Kidney glomerular epithelial cell (primary cell): ENCODE data around the gene PLET1.

Source experiments
- DNase-seq: peaks from one replicate; lab custom pipeline; 2025; lab: John Stamatoyannopoulos, UW

Gene PLET1

DNA sequence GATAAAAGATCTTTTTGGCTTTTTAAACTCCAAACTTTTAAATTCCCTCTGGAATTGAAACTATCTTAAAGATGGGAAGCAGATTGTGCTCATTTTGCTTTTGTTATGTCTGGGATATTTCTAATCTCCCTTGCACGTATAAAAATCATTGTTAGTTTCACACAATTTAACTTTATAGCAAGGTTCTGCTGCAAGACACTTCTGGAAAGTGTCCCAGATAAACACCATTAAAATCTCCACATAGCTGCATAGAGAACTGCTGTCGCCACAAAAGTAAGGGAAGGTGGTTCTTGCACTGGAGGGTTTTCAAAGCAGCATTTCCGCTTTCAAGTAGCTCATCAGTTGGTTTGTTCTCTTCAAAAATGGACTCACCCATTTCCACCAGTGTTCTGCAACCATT is 22.6 kb downstream of the PLET1 start:
- no peak for DNase-seq

DNA sequence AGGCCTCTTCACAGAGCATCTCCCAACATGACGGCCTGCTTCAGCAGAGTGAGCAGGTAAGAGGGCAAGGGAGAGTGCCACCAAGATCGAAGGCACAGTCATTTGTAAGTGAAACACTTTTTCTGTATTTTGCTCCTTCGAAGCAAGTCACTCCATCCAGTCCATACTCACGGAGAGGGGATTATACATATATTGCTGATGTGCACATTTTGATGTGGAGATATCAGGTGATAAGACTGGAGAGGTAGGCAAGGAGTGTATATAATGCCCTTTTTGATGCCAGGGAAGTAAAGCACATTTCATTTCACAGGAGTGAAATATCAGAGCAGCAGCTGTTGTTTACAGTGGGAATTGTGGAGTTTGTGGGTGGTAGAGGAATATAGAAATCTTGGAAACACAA is 23.2 kb downstream of the PLET1 start:
- DNase-seq, result no peak

- DNase-seq, result no peak
Observed at GRCh38 chr11:112235750-112236390, 24.8 kb downstream of the PLET1 start.

GRCh38 chr11:112231952-112232351 is 28.7 kb downstream of the PLET1 start:
- no peak for DNase-seq

DNA sequence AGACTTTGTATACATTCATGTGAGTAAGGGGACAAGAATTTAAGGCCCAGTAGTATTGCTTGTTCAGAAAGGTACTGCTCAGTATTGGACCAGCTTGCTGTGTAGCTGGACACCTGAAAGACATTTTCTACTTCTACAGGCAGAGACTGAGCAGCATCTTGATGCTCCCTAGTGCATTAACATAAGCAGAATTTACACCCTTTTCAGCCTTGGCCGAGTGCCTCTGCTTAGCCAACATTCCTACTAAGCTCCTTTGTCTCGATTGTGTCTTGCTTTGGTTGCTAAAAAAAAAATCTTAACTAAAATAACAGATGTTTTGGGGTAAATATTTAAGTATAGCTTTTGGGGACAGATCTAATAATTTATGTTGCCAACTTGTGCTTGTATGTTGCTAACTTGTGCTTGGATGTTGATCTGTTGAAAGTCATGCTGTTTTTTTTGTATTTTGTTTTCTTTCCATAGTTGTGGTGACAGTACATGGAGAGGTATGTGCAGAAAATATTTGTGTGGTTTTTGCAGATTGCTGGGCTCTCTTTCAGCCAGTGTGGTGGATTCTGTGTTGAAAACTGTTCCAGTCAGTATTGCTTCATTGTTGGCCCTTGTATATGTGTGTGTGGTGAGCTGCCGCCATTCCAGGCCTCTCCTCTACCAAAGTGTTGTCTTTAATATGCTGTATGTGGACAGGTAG is 30.8 kb downstream of the PLET1 start:
- DNase-seq, result no peak

DNA sequence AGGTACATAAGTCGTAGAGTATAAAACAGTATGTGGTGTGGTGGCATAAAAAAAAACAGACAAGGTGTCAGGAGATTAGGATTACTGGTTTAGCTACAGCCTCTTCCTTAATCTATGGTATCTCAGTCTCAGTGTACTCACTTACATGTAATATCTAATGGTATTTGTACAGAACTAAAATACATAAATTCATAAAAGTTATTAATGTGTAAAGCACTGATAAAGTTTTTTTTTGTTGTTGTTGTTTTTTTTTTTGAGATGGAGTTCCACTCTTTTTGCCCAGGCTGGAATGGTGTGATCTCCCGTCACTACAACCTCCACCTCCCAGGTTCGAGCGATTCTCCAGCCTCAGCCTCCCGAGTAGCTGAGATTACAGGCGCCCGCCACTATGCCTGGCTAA is 31.5 kb downstream of the PLET1 start:
- DNase-seq, result no peak

DNA sequence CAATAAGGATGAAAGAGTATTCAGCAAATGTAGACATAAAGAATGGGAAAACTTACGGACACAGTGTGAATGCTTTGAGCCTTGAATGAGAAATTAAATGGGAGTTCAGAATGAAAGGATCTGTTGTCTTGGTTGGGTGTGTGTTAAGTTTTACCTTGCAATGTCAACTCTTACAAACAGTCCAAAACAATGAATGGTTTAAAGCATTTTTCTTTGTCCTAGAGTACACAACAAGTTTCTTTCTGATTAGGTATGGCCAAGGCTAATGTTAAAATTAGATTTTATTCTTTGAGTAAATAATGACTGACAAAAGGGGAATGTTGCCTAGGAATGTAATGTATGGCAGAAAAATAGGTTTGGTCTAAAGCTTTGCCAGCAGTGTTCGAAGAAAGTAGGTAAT is 32.0 kb downstream of the PLET1 start:
- DNase-seq, result no peak

DNA sequence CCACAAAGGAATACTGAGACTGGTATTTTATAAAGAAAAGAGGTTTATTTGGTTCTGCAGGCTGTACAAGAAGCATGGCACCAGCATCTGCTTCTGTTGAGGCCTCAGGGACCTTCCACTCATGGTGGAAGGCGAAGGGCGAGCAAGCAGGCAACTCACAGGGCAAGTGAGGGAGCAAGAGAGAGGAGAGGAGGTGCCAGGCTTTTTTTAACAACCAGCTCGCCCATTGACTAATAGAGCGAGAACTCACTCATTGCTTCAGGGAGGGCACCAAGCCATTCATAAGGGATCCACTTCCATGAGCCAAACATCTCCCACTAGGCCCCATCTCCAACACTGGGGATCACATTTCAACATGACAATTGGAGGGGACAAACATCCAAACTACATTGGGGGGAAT is 33.2 kb downstream of the PLET1 start:
- no peak for DNase-seq

GRCh38 chr11:112226831-112227401 is 33.7 kb downstream of the PLET1 start:
- no peak for DNase-seq

DNA sequence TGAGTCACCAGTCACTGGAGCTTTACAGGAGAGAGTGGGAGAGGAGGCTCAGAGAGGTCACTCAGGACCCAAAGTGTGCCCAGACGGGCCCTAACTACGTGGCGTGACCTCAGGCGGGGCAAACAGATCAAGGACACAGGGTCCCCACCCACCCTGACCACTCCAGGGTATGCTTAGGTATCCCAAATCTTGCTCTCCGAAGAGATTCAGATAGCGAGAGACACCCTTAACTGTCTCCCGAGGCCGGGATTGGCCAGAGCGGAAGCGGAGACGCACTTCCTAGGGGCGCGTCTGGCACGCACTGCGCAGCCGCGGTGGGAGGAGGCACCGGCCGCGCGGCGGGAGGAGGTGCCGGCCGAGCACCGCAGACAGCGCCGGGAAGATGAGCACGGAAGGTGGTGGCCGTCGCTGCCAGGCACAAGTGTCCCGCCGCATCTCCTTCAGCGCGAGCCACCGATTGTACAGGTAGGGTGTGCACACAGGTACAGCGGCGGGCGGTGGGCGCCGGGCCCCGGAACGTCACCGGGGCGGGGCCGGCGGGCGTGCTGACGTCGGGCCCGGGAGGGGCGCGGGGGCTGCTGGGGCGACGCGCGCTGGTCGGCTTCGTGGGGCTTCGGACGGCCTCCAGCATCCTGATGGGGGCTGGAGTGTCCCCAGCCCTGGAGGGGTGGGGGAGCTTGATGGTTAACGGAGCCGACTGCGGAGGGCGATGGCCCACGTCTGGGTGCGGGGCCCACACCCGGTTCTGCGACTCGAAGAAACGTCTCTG is 34.4 kb downstream of the PLET1 start, which contains the start of gene PTS:
PTS (plus strand) TSS at position 367 of the 769 bp plus-strand sequence; CDS start at position 383, 16 bp downstream.
- DNase-seq, result peak; percentile 87

DNA sequence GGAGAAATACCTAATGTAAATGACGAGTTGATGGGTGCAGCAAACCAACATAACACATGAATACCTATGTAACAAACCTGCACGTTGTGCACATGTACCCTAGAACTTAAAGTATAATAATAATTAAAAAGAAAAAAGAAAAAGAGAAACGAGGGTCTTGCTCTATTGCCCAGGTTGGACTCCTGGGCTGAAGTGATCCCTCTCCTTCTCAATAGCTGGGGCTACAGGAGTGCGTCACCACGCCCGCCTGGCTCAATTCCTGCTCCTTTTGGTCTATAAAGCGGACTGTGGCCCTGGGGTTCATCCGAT is 35.0 kb downstream of the PLET1 start:
- DNase-seq, result no peak

DNA sequence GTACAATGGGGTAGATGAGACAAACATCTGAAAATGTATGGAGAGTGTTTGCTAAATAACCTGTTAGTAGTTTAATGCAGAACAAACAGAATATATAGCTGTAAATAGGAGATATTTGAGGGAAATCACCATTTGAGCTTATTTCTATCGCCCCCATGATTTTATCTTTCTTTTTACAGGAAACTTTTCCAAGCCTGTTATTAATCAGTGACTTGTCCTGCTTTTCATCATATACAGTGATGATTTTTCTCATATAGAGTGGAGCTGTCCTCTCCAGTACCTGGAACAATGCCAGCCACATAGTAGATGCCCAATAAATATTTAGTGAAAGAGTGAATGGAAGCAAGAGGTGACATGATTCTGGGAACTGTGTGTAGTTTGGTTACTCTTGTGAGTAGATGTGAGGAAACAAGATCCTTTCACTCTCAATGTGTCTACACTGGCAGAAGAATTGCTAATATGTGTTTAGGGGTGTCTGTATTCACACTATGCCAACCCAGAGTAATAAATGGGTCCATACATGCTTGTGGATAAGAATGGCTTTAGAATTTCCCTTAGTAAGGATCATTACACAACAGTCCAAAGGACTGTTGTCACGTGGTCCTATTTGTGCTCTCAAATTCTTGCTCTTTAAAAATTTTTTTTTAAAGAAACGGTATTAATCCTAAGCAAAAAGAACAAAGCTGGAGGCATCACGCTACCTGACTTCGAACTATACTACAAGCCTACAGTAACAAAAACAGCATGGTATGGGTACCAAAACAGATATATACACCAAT is 36.7 kb downstream of the PLET1 start:
- no peak for DNase-seq

DNA sequence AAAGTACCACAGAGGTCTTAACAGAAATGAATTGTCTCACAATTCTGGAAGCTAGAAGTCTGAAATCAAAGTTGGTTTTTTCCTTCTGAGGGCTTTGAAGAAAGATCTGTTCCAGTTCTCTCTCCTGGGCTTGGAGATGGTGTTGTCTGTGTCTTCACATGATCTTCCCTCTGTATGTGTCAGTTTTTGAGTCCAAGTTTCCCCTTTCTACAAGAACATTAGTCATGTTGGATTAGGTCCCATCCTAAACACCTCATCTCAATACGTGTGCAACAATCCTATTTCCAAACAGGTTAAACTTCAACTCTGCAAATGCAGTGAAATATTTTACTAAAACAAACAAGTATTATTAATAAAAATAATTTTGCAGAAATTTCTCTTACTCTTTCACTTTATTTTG is 37.5 kb downstream of the PLET1 start:
- no peak for DNase-seq

DNA sequence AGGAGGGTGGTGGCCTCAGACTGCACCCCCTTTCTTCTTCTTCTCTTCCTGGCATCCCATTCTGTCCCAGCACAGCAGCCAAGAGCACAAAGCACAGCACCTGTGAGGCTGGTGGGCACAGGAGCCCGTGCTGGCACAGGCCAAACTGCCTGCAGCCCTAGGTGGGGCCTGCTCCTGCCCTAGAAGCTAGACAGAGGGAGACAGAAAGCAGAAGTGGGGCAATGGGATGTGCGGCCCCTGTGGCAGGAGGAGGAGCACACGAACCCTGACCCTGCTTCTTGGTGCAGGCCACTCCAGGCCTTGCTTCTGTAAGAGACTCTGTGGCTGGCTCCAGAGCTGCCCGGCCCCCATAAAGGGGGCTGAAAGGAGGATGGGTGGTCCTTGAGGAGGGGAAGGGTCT is 38.4 kb downstream of the PLET1 start:
- no peak for DNase-seq

GRCh38 chr11:112221274-112221835 is 39.3 kb downstream of the PLET1 start:
- DNase-seq, result no peak

- peak; percentile 86 for DNase-seq
Observed at GRCh38 chr11:112219476-112220232, 41.0 kb downstream of the PLET1 start.

- DNase-seq, result no peak
Observed at GRCh38 chr11:112216561-112217105, 44.0 kb downstream of the PLET1 start.

GRCh38 chr11:112215621-112216020 is 45.0 kb downstream of the PLET1 start:
- no peak for DNase-seq

- DNase-seq, result no peak
Observed at GRCh38 chr11:112213753-112214152, 46.9 kb downstream of the PLET1 start.

- no peak for DNase-seq
Observed at GRCh38 chr11:112212710-112213109, 48.0 kb downstream of the PLET1 start.

DNA sequence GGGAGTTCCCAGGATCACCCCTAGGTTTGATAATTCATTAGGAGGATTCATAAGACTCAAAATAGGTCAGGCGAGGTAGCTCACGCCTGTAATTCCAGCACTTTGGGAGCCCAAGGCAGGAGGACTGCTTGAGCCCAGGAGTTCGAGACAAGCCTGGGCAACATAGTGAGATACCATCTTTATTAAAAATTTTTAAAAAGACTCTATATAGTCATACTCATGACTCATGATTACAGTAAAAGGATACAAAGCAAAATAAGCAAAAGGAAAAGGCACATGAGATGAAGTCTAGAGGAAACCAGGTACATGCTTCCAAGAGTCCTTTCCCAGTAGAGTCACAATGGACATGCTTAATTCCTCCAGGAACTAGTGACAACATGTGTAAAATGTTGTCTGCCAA is 48.4 kb downstream of the PLET1 start:
- DNase-seq, result no peak
